Liver (tissue), 9 donors: ENCODE results near the gene PRPS1L1. TPM values are rescaled to one million over a fixed set of nuclear protein-coding genes. Genes with fewer than 3 reads are reported as not detected.

Source experiments
- DNase-seq: peaks from one replicate; pipeline ENCODE4 v3.0.0-alpha.2; 2017; ENCODE audit warnings: low spot score
- H3K27ac ChIP-seq, 2 donors: one replicate each; pipeline ENCODE4 v1.7.0; 2013; ENCODE audit warnings: inconsistent platforms in 2 of 2, low read length in 2 of 2, control low read depth in 1 of 2, low read depth in 1 of 2, mild to moderate bottlenecking in 1 of 2
- H3K27me3 ChIP-seq, 4 donors: one replicate each; pipeline versions ENCODE4 v1.6.1 to v1.7.0; 2013; ENCODE audit warnings: low read length in 3 of 4, inconsistent platforms in 1 of 4, mild to moderate bottlenecking in 1 of 4, moderate library complexity in 1 of 4; ENCODE audit not compliant: control insufficient read depth in 4 of 4, insufficient read depth in 4 of 4
- H3K36me3 ChIP-seq, 4 donors: one replicate each; pipeline versions ENCODE4 v1.6.1 to v1.7.0; 2013; ENCODE audit warnings: low read length in 3 of 4, mild to moderate bottlenecking in 3 of 4, low read depth in 1 of 4, moderate library complexity in 1 of 4; ENCODE audit not compliant: control insufficient read depth in 4 of 4, insufficient read depth in 3 of 4
- H3K4me1 ChIP-seq, 4 donors: one replicate each; pipeline versions ENCODE4 v1.6.1 to v1.7.0; 2013; ENCODE audit warnings: low read length in 3 of 4, mild to moderate bottlenecking in 3 of 4, moderate library complexity in 1 of 4; ENCODE audit not compliant: control insufficient read depth in 4 of 4, insufficient read depth in 4 of 4
- H3K4me3 ChIP-seq, 3 donors: one replicate each; pipeline versions ENCODE4 v1.6.1 to v1.7.0; 2013; ENCODE audit warnings: low read length in 3 of 3, control low read depth in 1 of 3, low read depth in 1 of 3, mild to moderate bottlenecking in 1 of 3
- H3K9ac ChIP-seq, 2 donors: one replicate each; pipeline ENCODE4 v1.7.0; 2013; ENCODE audit warnings: low read length in 2 of 2, mild to moderate bottlenecking in 2 of 2, moderate library complexity in 2 of 2, control low read depth in 1 of 2, low read depth in 1 of 2
- H3K9me3 ChIP-seq, 4 donors: one replicate each; pipeline versions ENCODE4 v1.6.1 to v1.7.0; 2013; ENCODE audit warnings: low read length in 3 of 4; ENCODE audit not compliant: control insufficient read depth in 4 of 4
- ATF3 ChIP-seq: IDR thresholded peaks from 2 replicates; pipeline ENCODE4 v1.6.1; 2016; ENCODE audit warnings: antibody characterized with exemption
- CTCF ChIP-seq: fragments of 150-350 bp; IDR thresholded peaks from 2 replicates; pipeline ENCODE4 v1.5.1; 2017; ENCODE audit warnings: improper control_type of control experiment, low read depth, low read length; ENCODE audit not compliant: missing input control
- EGR1 ChIP-seq, 2 donors: IDR thresholded peaks; 2 replicates each; pipeline ENCODE4 v1.6.1; 2016 to 2018; ENCODE audit warnings: antibody characterized with exemption in 2 of 2, low read depth in 2 of 2
- FOXA1 ChIP-seq: IDR thresholded peaks from 2 replicates; pipeline ENCODE4 v1.6.1; 2016; ENCODE audit warnings: antibody characterized with exemption
- FOXA2 ChIP-seq: IDR thresholded peaks from 2 replicates; pipeline ENCODE4 v1.6.1; 2016; ENCODE audit warnings: antibody characterized with exemption
- GABPA ChIP-seq, 2 donors: IDR thresholded peaks in 1 of 2; conservative IDR thresholded peaks in 1 of 2; 2 replicates each; pipeline ENCODE4 v1.6.1; 2016; ENCODE audit warnings: antibody characterized with exemption in 2 of 2, mild to moderate bottlenecking in 1 of 2, moderate library complexity in 1 of 2
- HNF4A ChIP-seq, 2 donors: conservative IDR thresholded peaks; 2 replicates each; pipeline ENCODE4 v1.6.1; 2016; ENCODE audit warnings: antibody characterized with exemption in 2 of 2, mild to moderate bottlenecking in 2 of 2
- JUND ChIP-seq, 2 donors: IDR thresholded peaks; 2 replicates each; pipeline ENCODE4 v1.6.1; 2016; ENCODE audit warnings: antibody characterized with exemption in 2 of 2
- MAX ChIP-seq: IDR thresholded peaks from 2 replicates; pipeline ENCODE4 v1.6.1; 2016; ENCODE audit warnings: antibody characterized with exemption
- NR2F2 ChIP-seq: IDR thresholded peaks from 2 replicates; pipeline ENCODE4 v1.6.1; 2016; ENCODE audit warnings: antibody characterized with exemption
- RAD21 ChIP-seq, 2 donors: IDR thresholded peaks; 2 replicates each; pipeline ENCODE4 v1.6.1; 2016; ENCODE audit warnings: antibody characterized with exemption in 2 of 2, mild to moderate bottlenecking in 2 of 2
- REST ChIP-seq: IDR thresholded peaks from 2 replicates; pipeline ENCODE4 v1.6.1; 2016; ENCODE audit warnings: antibody characterized with exemption, mild to moderate bottlenecking
- RXRA ChIP-seq, 2 donors: IDR thresholded peaks; 2 replicates each; pipeline ENCODE4 v1.6.1; 2017 to 2018; ENCODE audit warnings: antibody characterized with exemption in 2 of 2, mild to moderate bottlenecking in 1 of 2
- SP1 ChIP-seq: IDR thresholded peaks from 2 replicates; pipeline ENCODE4 v1.6.1; 2018; ENCODE audit warnings: antibody characterized with exemption, mild to moderate bottlenecking
- YY1 ChIP-seq: IDR thresholded peaks from 2 replicates; pipeline ENCODE4 v1.6.1; 2016; ENCODE audit warnings: antibody characterized with exemption, mild to moderate bottlenecking
- ZBTB33 ChIP-seq: IDR thresholded peaks from 2 replicates; pipeline ENCODE4 v1.6.1; 2016; ENCODE audit warnings: antibody characterized with exemption
- WGBS: extraction: QIAGEN DNeasy Blood & Tissue Kit; methylation state at CpG from one replicate; pipeline ENCODE4 v1.1.7; 2013; 5-methylcytosine and 5-hydroxymethylcytosine counted together
- polyA plus RNA-seq, 2 donors: library from polyadenylated mRNA; stranded (reverse) in 1 of 2; unstranded in 1 of 2; fragments of 200-250 nt in 1 of 2; fragments of >200 nt in 1 of 2; fragmentation: Nextera tagmentation in 1 of 2; extraction: Ambion mirVana in 1 of 2; gene quantifications; one replicate each; pipeline versions ENCODE4 v1.2.1 to v1.2.3, GENCODE V29; 2013 to 2015
- total RNA-seq, 2 donors: library from RNA; depleted of rRNA; stranded (reverse); fragments of >200 nt; gene quantifications; one replicate each; pipeline ENCODE4 v1.2.3, GENCODE V29; 2014
- donor health status: healthy.
- donor health status: healthy.
- donor health status: healthy.
- donor health status: healthy.
- donor health status: healthy.

The PRPS1L1 gene
- total and polyA plus RNA-seq, 4 donors: not detected

GRCh38 chr7:18019555-18019954 is 8.1 kb downstream of the PRPS1L1 start:
- TF ChIP-seq RXRA (IDR thresholded peaks at IDR 0.05): no peak
- peak; percentile 16 for TF ChIP-seq NR2F2
- TF ChIP-seq REST: no peak
- TF ChIP-seq CTCF: no peak
- peak in 1 of 2 donors; percentile 18 for TF ChIP-seq JUND (IDR thresholded peaks at IDR 0.05)
- no peak for TF ChIP-seq ATF3
- no peaks in the 10 kb centered on the region for H3K36me3 ChIP-seq
- WGBS: 49% methylated on average over 1 of the region's 1 CpG
- H3K4me3 ChIP-seq: no peak overlapping the region
- DNase-seq: no peak
- H3K27me3 ChIP-seq: no peaks in the 10 kb centered on the region
- H3K9me3 ChIP-seq: no peaks in the 10 kb centered on the region
- no peaks in the 10 kb centered on the region for H3K4me1 ChIP-seq
- H3K9ac ChIP-seq: no peak overlapping the region
- no peak overlapping the region for H3K27ac ChIP-seq

GRCh38 chr7:18018296-18019215 is 9.1 kb downstream of the PRPS1L1 start:
- H3K27me3 ChIP-seq: no peaks in the 10 kb centered on the region
- H3K4me1 ChIP-seq: no peaks in the 10 kb centered on the region
- H3K9ac ChIP-seq: no peak overlapping the region
- H3K9me3 ChIP-seq: no peaks in the 10 kb centered on the region
- no peak overlapping the region for H3K27ac ChIP-seq
- TF ChIP-seq SP1 (no peak), FOXA2 (no peak), FOXA1 (no peak), REST (no peak), HNF4A (conservative IDR thresholded peaks at IDR 0.05) (no peak), RXRA (IDR thresholded peaks at IDR 0.05) (no peak), EGR1 (IDR thresholded peaks at IDR 0.05; ENCODE audit: low read depth in 2 of 2) (no peak), RAD21 (IDR thresholded peaks at IDR 0.05) (no peak), YY1 (no peak), GABPA (IDR thresholded peaks at IDR 0.05 in 1 of 2, conservative IDR thresholded peaks at IDR 0.05 in 1 of 2) (no peak), JUND (IDR thresholded peaks at IDR 0.05) (no peak), MAX (no peak), ZBTB33 (no peak)
- no peaks in the 10 kb centered on the region for H3K36me3 ChIP-seq
- WGBS: 73% methylated on average over 5 of the region's 5 CpGs
- no peak for DNase-seq
- no peak overlapping the region for H3K4me3 ChIP-seq
